ENCODE measurements around the gene TRIP10. TPM values are rescaled to one million over a fixed set of nuclear protein-coding genes. Genes with fewer than 3 reads are reported as not detected.

The TRIP10 gene
- total and polyA plus RNA-seq, 2 of the 4 experiments (the other 2 are of a cell fraction), result 39.1 to 47.0 TPM

DNA sequence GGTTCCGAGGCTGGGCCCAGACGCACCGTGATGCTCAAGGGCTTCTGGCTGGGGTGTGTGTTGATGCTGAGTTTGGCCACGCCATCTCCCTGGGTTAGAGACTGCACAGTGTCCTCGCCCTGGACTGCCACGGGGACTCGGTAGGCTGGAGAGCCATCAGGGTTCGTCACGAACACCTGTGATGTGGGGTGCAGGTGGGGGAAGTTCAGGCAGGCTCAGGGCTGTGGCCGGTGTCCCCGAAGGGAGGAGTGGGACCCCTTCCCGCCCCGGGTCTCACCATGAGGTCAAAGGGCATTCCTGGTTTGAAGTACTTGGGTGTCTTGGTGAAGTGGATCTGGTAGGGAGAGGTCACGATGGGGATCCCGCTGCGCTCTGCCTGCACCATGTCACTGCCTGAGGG, 27.2 kb upstream of the TRIP10 start:
- CTCF ChIA-PET, result no interaction called here

More for the DNA sequence above, 27.2 kb upstream of the TRIP10 start:
- H3K79me1 ChIP-seq (ENCODE audit: low read depth in 1 of 2, low read length in 2 of 2), result no peaks in the 10 kb centered on the region
- no peak overlapping the region for H2AK5ac ChIP-seq (ENCODE audit: low read depth, low read length)
- no peak overlapping the region for H2AFZ ChIP-seq (replicated peaks; ENCODE audit: low read length, poor library complexity)
- H3K4me2 ChIP-seq (ENCODE audit: low read depth, low read length), result no peak overlapping the region
- H2AK9ac ChIP-seq (replicated peaks; ENCODE audit: low read depth, low read length, poor library complexity), result no peak overlapping the region
- no peaks in the 10 kb centered on the region for H3K36me3 ChIP-seq (ENCODE audit: control insufficient read depth, insufficient read depth, low read length)
- no peak overlapping the region for H3K56ac ChIP-seq (ENCODE audit: extremely low read depth, insufficient read depth, low read length)
- in situ Hi-C loops (cut with MboI; ENCODE audit: low sequenced_read_pairs), result no loop called here
- H4K5ac ChIP-seq (ENCODE audit: low read depth, low read length), result no peak overlapping the region
- H3K18ac ChIP-seq (ENCODE audit: low read depth, low read length), result no peak overlapping the region
- H3K9ac ChIP-seq (ENCODE audit: low read depth, low read length), result no peak overlapping the region
- no peak overlapping the region for H3K4ac ChIP-seq (ENCODE audit: low read depth, low read length)
- 70% methylated on average over 6 of the region's 16 CpGs; no CpG with 5 or more reads in 1 of the 2 experiments for WGBS, 2 experiments (ENCODE audit: extremely low coverage in 2 of 2, insufficient read length in 1 of 2)
- H3K4me1 ChIP-seq (ENCODE audit: control insufficient read depth, insufficient read depth, low read length), result no peaks in the 10 kb centered on the region
- H2BK15ac ChIP-seq (ENCODE audit: low read depth, low read length), result no peak overlapping the region
- dilution Hi-C loops (cut with HindIII; ENCODE audit: low sequenced_read_pairs, unreplicated experiment), result no loop called here
- DNase-seq (no peak), ATAC-seq (ENCODE audit: low read depth) (no peak)
- no peak overlapping the region for H4K91ac ChIP-seq (ENCODE audit: insufficient read depth, low read depth, low read length)
- H2BK5ac ChIP-seq (ENCODE audit: low read depth, low read length, poor library complexity, severe bottlenecking), result no peak overlapping the region
- no peak overlapping the region for H3K23ac ChIP-seq (ENCODE audit: low read depth, low read length)
- POLR2A ChIA-PET (ENCODE audit: unreplicated experiment), result no interaction called here
- no peaks in the 10 kb centered on the region for H3K9me1 ChIP-seq (ENCODE audit: insufficient read depth, low read length)
- H4K20me1 ChIP-seq (ENCODE audit: insufficient read depth, low read length), result no peaks in the 10 kb centered on the region
- TF ChIP-seq MXI1 (IDR thresholded peaks at IDR 0.05; ENCODE audit: borderline replicate concordance, low read depth, low read length) (no peak), CEBPB (IDR thresholded peaks at IDR 0.05; ENCODE audit: low read depth, low read length) (no peak), BHLHE40 (IDR thresholded peaks at IDR 0.05; ENCODE audit: low read depth, low read length) (no peak), FOS (IDR thresholded peaks at IDR 0.05; ENCODE audit: low read depth, low read length) (no peak), MAFK (IDR thresholded peaks at IDR 0.05; ENCODE audit: low read depth, low read length) (no peak), SMC3 (IDR thresholded peaks at IDR 0.05; ENCODE audit: low read depth, low read length) (no peak), CHD1 (IDR thresholded peaks at IDR 0.05; ENCODE audit: low read depth, low read length) (no peak), NFE2L2 (IDR thresholded peaks at IDR 0.05; ENCODE audit: low read depth, low read length) (no peak), MAZ (IDR thresholded peaks at IDR 0.05; ENCODE audit: borderline replicate concordance, low read depth, low read length) (no peak), RAD21 (IDR thresholded peaks at IDR 0.05; ENCODE audit: low read length) (no peak), RCOR1 (IDR thresholded peaks at IDR 0.05; ENCODE audit: insufficient replicate concordance, low read length) (no peak), RFX5 (IDR thresholded peaks at IDR 0.05; ENCODE audit: low read depth, low read length) (no peak), POLR2A (IDR thresholded peaks at IDR 0.05; ENCODE audit: low read depth, low read length) (no peak)
- TF ChIP-seq, protein P1, sequence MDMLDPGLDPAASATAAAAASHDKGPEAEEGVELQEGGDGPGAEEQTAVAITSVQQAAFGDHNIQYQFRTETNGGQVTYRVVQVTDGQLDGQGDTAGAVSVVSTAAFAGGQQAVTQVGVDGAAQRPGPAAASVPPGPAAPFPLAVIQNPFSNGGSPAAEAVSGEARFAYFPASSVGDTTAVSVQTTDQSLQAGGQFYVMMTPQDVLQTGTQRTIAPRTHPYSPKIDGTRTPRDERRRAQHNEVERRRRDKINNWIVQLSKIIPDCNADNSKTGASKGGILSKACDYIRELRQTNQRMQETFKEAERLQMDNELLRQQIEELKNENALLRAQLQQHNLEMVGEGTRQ (IDR thresholded peaks at IDR 0.05; ENCODE audit: low read depth, low read length), result no peak
- TF ChIP-seq, protein P2, sequence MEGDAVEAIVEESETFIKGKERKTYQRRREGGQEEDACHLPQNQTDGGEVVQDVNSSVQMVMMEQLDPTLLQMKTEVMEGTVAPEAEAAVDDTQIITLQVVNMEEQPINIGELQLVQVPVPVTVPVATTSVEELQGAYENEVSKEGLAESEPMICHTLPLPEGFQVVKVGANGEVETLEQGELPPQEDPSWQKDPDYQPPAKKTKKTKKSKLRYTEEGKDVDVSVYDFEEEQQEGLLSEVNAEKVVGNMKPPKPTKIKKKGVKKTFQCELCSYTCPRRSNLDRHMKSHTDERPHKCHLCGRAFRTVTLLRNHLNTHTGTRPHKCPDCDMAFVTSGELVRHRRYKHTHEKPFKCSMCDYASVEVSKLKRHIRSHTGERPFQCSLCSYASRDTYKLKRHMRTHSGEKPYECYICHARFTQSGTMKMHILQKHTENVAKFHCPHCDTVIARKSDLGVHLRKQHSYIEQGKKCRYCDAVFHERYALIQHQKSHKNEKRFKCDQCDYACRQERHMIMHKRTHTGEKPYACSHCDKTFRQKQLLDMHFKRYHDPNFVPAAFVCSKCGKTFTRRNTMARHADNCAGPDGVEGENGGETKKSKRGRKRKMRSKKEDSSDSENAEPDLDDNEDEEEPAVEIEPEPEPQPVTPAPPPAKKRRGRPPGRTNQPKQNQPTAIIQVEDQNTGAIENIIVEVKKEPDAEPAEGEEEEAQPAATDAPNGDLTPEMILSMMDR (conservative IDR thresholded peaks at IDR 0.05; ENCODE audit: low read depth, low read length), result no peak
- TF ChIP-seq, protein P3, sequence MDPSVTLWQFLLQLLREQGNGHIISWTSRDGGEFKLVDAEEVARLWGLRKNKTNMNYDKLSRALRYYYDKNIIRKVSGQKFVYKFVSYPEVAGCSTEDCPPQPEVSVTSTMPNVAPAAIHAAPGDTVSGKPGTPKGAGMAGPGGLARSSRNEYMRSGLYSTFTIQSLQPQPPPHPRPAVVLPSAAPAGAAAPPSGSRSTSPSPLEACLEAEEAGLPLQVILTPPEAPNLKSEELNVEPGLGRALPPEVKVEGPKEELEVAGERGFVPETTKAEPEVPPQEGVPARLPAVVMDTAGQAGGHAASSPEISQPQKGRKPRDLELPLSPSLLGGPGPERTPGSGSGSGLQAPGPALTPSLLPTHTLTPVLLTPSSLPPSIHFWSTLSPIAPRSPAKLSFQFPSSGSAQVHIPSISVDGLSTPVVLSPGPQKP (IDR thresholded peaks at IDR 0.05; ENCODE audit: borderline replicate concordance, low read depth, low read length), result no peak
- no TSS peak for BruUV-seq (replicated peaks)
- H3K9me3 ChIP-seq (ENCODE audit: control insufficient read depth, insufficient read depth, low read length), result no peaks in the 10 kb centered on the region; the same call in 1 of the 2 replicates
- H4K8ac ChIP-seq (ENCODE audit: low read depth in 2 of 2, low read length in 2 of 2), result no peak overlapping the region
- peaks cover 2% of the 10 kb centered on the region; the same call in 1 of the 2 replicates for H3K27me3 ChIP-seq (ENCODE audit: control insufficient read depth, insufficient read depth, low read length)
- no peak overlapping the region for H3K27ac ChIP-seq (ENCODE audit: insufficient read depth, low read length)
- intact Hi-C loops (cut with micrococcal nuclease), result no loop called here
- no peak overlapping the region for H2BK20ac ChIP-seq (ENCODE audit: low read depth, low read length)
- no peak overlapping the region for H2BK120ac ChIP-seq (ENCODE audit: low read depth, low read length)
- H3K4me3 ChIP-seq (ENCODE audit: insufficient read depth, low read depth, low read length), result no peak overlapping the region
- H3K14ac ChIP-seq (replicated peaks; ENCODE audit: low read depth, low read length), result no peak overlapping the region
